Measurements from ENCODE around the gene BOK.

The BOK gene

DNA sequence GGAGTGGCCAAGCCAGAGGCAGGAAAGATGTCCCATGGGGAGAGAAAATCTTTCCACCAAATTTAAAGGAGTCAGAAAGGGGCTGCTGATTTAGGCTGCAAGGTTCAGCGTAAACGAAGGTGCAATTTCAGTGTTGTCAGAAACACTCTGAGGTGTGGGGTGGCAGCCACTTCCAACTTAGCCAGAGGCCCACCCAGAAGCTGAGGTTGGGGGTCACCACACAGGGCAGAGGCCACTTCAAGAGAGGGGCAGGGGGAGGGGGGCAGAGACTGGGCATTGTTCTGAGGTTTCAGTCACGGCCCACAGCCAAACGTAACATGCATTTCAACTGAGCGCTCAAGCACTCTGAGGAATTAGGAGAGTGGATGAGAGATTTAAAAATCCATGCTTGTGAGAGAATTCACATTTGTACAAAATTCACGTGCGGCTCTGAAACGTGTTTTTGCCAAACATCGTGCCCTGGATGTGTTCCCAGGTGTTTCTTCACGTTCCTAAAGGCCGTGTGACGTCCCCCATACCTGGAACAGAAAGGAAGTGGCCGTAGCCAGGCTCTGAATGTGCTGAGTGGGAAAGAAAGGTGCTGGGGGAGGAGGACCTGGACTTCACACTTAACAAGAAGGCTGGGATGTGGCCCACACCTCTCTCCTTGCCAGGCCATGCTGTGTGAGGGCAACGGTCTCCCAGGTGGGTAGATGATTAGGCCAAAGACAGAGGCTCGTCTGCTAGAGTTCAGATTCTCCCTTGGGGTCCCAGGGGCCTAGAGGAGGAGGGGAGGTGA lies 19.5 kb upstream of the BOK start:
- DNase-seq: no peak

DNA sequence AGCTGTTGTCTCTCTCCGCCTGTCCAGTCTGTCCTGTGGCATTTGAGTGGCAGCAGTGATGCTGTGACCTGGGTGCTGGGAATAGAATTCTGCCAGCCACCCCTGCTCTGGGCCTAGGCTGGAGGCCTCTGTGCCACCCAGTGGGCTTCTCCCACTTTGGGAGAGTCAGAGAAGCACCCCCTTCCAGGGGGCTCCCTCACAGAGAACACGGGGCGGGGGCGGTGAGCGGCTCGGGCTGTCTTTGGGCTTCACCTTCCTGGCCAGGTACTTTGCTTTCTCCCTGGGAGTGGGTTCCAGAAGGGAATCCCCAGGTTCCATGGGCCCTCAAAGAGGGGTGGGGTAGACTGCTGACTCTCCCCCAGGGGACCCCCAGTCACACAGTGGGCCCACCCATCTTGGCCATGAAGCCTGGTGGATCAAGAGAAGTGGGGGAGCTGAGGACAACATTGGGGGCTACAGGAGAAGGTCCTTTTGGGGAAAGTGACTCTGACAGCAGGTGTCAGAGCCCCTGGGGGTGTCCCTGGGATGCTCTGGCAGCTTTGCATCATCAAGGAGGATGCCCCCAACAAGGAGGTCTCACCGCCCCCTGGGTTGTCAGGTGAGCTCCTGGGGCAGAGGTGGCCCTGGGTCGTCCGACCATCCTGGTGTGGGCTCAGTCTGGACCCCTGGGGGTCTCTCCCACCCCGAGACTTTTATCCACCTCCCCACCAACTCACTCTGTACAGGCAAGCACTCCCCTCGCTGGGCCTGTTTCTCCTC lies 18.8 kb upstream of the BOK start:
- no peak for DNase-seq

DNA sequence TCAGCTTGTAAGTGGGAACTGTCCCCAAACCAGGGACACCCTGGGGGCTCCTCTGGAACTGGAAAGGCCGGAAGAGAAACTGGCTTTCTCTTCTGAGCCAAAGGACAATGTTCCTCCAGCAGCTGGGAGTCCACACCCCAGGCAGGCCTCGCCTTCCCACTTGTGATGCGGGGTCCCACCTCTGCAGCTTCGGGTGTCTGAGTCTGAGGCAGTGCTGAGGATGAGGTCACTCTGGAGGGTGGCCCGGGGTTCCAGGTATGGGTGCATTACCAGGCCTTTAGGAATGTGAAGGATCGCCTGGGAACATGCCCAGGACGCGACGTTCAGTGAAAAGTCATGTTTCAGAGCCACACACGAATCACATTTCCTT lies 18.2 kb upstream of the BOK start:
- DNase-seq: no peak

DNA sequence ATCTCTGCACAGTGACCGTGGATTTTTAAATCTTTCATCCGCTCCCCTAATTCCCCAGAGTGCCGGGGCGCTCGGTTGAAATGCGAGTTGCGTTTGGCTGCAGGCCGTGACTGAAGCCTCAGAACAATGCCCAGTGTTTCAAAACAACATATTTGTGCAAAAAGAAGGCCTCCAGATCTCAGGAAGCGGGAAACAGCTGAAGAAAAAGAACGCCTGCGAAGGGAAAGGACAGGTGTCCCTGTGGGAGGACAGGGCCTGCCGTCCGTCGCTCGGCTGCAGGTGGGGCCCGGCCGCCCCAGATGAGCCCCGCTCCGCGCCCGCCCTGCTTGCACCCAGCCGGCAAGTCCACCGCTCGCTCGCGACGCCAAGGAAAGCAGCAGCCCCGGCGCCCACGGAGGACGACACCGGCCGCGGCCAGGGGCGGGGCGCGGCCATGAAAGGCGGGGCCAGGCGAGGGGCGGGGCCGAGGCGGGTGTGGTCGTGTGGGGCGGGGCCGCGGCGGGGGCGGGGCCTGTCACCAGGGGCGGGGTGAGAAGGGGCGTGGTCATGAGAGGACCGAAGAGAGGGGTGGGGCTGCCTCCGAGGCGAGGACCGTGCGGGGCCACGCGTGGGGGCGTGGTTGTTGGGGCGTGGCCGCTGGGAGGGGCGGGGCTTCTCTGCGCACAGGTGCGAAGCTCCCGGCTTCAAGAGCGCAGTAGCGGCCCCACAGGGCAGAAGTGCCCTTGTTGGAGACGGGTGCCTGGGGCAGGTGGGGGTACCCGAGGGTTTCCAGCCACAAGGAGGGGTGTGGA lies 17.6 kb upstream of the BOK start:
- DNase-seq: peak in 36 of 58 donors; percentile 8 to 77 (median 44)

DNA sequence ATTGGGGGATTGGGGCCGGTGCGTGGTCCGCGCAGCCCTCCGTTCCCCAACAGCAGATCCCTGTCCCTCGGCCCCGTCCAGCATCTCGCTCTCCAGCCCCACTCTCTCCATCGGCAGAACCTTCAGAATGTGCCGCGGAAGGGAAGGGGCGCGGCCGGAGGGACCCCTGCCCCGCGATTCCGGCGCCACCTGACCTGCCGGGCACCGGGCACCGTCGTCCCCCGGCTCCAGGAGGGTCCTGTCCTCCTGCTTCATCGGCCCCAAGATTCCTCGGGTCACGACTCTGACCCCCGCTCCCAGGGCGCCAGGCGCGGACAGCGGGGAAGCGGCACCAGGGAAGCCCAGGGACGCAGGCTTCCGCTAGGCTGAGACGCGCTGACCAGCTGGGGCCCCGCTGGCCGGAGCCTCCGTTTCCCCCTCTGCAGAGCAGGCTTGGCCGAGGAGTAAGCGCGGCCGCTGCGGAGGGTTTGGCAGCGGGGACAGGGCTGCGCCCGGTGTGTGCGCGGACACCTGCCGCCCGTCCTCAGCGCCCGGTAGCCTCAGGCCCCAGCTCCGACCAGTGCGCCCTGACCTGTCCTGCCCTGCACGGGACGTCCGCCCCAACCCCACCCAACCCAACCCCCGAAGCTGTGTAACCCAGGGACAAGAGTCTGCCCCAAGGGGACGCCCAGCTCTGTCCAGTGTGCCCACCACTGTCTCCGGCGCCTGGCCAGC lies 16.8 kb upstream of the BOK start:
- DNase-seq: no peak

DNA sequence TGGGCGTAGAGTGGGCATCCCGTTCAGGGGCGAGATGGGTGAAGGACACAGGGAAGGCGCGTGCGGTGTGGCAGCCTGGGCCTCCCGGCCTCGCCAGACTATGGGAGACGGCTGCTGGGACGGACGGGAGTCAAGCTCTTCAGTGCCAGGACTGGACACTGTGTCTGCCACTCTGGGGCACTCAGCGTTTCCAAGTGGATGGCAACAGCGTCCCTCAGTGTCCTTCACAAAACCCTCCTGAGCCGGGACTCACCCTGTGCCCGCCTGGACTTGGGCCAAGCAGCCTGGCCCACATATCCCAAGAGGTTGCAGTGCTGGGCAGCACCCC lies 16.3 kb upstream of the BOK start:
- peak in 6 of 58 donors; percentile 16 to 36 (median 26) for DNase-seq

DNA sequence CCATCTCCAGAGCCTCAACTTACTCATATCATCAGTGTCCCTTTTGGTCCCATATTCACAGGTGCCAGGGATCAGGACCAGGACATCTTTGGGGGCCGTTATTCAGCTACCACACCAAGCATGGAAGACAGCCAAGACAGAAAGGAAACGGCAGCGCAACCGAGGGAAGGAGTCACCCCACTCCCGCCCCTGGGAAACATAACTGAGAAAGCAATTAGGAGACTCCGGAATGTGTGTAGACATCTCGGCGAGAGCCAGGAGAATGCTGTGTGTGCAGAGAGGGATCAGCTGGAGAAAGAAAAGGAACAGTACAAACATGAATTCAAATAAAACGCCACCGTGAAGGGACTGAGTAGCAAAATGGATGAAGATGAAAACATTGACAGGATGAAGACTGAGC lies 13.4 kb upstream of the BOK start:
- DNase-seq: peak in 2 of 58 donors; percentile 14 to 15

DNA sequence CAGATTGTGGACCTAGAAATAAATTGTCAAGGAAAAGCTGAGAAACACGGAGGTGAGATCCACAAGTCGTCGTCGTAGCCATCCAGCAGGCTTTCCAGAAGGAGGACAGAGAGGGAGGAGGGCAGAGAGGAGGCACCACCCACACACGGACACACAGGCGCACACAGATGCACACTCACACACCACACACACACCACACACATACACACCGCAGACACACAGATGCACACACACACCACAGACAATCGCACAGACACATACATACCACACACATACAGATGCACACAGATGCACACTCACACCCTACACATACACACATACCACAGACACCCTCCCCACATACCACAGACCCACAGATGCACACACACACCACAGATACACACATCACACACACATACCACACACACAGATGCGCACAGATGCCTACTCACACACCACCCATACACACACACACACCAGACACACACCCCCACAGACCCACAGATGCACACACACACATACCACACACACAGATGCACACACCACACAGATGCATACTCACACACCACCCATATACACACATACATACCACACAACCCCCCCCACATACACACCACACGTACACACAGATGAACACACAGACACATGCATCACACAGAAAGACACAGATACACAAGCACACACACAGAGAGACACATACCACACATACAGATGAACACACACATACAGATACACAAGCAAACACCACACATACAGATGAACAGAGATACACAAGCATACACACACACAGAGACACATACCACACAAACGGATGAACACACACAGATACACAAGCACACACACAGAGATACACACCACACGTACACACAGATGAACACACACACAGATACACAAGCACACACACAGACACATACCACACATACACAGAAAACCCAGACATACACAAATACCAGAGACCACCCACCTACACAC lies 12.7 kb upstream of the BOK start:
- no peak for DNase-seq

DNA sequence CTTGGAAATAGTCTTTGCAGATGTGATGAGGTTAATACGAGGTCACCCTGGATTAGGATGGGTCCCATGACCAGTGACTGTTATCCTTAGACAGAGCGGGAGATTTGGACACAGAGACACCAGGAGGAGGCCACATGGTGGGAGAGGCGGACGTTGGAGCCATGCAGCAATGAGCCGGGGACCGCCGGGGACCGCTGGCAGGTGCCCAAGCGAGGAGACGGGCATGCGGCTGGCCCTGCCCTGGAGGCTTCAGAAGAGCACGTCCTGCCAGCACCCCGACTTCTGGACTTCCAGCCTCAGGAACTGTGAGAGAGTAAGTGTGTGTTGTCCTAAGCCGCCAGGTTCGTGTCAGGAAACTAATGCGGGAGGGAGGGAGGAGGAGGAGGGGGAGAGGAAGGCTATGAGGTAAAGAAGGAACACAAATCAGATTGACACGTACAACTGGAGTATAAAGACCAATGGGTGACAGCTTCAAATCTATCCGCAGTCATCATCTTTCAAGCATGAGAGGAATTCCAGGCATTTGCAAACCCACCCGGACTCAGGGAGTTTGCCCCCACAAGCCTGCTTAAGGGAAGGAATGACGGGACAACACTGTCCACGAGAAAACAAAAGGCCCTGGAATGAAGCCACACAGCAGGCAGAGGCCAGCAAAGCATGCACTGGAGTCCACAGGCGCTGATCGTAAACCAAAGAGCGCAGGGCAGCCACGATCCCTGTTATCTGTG lies 11.6 kb upstream of the BOK start:
- peak in 1 of 58 donors; percentile 17 for DNase-seq

DNA sequence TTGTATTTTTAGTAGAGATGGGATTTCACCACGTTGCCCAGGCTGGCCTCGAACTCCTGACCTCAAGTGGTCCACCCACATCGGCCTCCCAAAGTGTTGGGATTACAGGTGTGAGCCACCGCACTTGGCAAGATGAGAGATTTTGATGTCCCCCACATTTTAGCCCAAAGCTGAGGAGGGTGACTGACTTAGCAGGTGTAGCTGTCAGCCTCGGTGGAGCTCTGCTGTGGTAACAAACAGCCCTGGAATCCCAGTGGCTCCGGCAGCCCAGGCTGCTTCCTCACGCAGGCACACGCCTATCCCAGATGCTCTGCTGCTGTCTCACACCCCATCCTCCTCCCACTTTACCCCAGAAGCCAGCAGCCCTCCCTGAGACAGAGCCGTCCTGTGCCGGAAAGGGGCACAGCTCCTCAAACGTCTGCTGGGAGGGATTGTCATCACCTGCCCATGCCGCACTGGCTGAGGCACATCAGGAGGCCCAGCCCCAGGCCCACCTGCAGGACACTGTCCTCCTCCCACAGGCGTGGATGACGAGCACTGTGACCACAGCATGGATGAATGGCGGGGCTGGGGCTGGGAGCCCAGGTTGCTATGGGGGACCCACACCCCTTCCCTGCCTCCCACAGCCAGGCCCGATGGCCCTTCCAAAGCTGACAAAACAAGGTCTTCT lies 10.6 kb upstream of the BOK start:
- no peak for DNase-seq

DNA sequence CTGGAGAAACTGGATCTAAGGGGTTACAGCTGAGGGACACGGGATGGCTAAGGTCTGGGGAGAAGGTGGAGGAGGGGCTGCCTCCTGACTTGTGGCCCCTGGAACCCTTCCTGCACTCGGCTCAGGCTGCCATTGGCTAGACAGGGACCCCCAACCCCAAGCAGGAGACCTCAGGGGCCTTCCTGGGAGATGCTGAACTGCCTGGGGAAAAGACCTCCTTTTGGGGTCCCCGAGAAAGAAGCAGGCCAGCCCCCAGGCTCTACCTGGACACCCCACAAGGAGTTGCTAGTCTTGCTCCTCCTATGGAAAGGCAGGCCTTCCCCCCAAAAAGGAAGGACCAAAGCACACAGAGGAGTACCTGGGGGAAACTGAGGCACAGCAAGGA lies 10.1 kb upstream of the BOK start:
- no peak for DNase-seq

DNA sequence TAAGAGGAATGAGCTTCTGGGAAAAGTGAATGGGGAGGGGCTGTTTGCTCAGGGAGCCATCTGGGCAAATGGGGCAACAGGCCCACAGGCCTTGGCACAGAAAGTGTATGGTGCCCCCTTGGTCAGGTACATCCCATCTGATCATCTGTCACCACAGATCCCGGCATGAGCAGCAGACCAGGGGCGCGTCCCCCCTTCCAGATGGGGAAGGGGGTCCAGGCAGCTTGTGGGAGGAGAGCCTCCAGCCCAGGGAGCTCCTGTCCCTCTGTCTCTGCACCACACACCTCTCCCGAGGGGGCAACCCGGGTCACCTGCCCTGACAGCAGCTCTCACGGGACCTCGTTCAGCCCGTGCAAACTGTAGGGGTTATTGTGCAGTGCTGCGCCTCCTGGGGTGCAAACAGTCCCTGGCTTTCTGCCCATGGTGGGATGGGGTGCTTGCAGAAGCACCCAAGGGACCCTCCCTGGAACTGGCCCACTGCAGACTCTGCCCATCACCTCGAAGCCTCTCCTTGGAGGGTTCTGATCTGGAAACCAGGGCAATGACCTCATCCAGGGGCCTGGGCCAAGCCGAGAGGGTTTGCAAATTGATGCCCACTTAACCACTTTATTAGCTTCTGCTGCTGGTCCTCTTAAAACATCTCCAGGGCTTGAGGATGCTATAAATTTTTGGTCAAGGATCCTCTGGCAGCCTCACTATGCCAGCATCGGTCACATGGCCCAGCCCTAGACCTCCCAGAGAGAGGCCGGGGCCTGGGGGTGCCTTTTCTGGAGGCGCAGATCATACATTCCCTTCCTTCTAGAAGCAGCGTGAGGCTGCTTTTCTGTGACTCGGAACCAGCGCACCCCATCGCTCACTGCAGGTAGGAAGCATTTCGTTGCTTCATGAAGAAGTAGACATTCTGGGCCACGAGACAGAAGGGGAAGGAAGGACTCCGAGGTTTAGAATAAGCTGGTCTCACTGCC lies 7.6 kb upstream of the BOK start:
- no peak for DNase-seq

DNA sequence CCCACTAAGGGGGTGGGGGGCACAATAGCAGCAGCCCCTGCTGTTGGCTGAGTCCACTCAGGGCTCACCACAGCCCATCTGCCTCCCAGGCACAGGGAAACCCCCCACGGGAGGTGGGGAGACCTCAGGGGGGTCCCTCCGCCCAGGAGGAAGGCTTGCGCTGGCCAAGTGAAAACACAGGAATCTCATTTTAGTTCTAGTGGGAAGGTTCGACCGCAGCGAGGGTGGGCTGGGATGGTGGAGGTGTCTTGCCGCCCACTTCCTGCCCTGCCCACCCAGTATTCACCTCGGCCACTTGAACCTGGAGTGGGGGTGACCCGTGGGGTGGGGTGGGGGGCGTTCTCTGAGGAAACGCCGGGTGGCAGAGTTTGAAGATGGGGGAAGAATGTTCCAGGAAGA lies 6.9 kb upstream of the BOK start:
- no peak for DNase-seq

DNA sequence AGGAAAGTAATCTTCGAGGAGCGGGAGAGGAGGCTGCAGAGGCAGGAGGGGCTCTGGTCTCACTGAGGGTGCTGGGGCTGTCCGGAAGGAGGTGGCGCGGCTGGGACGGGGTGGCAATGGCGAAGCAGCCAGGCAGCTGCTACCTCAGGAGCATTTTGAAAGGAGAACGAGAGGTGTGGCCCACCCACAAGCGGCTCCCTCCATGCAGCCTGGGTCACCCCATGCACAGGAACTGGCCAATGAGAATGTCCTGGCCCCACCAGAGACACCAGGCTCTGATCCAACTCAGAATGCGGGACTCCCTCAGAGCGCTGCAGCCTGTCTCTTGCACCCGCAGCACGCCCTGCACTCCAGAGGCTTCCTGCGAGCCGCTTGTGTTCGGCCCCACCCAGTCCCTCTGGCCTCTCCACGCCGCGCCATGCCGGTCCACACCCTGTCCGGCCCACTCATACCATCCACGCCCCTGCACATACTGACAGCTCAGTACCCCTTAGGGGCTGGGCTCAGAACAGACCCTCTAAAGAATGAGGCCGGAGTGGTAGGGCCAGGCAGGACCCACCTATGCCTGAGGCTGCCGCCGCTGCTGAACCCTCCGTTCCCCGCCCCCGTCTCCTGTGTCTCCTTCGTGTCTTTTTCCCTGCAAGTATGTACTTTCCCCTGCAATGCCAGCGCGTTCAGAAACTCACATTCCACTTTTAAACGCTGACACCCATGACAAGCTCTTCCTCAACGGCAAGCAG lies 6.4 kb upstream of the BOK start:
- DNase-seq: no peak

DNA sequence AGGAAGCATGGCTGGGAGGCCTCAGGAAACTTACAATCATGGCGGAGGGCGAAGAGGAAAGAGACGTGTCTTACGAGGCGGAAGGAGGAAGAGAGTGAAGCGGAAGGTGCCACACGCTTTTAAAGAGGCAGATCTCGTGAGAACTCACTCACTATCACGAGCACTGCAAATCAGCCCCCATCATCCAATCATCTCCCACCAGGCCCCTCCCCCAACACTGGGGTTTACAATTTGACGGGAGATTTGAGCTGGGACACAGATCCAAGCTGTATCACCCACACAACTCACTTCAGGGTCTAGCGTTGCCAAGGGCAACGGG lies 5.1 kb upstream of the BOK start:
- no peak for DNase-seq

DNA sequence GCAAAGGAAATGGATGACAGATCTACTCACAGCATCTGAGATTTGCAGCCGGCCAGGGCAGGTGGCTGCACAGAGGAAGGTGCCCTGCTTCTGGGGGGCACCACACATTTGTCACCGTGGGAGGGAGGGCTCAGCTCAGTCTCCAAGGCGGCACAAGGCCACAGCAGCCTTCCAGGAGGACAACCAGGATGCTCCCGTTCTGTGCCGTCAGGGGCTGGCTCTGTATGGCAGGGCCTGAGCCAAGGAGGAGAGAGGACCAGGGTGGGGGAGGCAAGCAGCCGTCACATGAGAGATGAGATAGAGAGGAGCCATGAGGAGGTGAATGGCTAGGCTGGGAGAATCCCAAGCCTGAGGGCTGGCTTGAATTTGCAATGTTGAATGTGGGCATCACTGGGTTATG lies 4.6 kb upstream of the BOK start:
- no peak for DNase-seq

DNA sequence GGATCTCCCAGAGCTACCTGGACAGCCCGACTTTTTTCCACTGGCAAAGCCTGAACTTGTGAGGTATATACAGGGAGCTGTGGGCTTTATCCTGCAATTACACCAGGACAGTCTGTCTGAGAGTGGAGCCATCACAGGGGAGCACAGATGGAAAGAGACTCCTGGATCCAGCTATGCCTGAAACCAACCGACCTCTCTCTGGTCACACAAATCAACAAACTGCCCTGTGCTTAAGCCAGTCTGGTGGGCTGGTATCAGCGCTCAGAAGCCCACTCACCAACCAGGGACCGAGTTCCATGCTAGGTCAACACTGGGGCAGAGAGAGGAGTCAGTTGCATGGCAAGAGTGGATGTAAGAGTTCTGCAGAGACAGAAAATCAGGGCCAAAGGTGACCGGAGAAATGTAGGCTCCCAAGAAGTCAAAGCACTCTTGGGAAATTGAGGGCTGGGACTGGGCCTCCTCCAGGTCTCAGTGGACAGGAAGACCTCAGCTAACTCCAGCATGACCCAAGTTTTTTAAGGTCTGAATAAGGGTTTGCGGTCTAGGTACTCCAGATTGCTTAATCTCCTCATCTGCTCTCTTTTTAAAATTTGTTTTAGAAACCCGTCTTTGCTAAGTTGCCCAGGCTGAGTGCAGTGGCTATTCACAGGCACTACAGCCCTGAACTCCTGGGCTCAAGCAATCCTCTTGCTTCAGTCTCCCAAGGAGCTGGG lies 3.8 kb upstream of the BOK start:
- no peak for DNase-seq
